Hindlimb muscle (tissue), 1 donor: Measurements from ENCODE around the gene CAPZB. TPM values are rescaled to one million over a fixed set of nuclear protein-coding genes. Genes with fewer than 3 reads are reported as not detected.

Experiments
- DNase-seq: peaks from one replicate; pipeline ENCODE4 v3.0.0-alpha.2; 2013
- polyA plus RNA-seq: library from polyadenylated mRNA; unstranded; fragments of 120-200 nt; gene quantifications from one replicate; pipeline ENCODE4 v1.2.1, GENCODE V29; 2013; ENCODE audit not compliant: insufficient read length

The CAPZB gene
- polyA plus RNA-seq, 1 donor: 285 TPM

DNA sequence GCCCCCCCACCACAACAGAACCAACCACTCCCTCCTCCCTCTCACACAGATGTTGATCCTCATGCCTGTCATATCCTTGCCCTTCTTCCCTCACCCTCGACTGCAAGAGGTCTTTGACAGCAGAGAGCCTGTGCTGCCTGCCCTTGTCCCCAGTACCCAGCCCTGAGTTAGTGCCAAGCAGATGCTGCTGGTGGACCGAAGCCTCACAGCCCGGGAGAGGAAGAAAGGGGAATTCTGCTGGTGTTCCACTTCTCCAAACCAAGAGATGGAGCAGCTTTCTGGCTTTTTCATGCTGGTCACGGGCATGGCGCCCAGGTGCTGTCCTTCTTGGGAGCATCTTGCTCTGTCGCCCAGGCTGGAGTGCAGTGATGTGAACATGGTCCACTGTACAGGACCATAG is 104.1 kb downstream of the CAPZB start:
- no peak for DNase-seq

DNA sequence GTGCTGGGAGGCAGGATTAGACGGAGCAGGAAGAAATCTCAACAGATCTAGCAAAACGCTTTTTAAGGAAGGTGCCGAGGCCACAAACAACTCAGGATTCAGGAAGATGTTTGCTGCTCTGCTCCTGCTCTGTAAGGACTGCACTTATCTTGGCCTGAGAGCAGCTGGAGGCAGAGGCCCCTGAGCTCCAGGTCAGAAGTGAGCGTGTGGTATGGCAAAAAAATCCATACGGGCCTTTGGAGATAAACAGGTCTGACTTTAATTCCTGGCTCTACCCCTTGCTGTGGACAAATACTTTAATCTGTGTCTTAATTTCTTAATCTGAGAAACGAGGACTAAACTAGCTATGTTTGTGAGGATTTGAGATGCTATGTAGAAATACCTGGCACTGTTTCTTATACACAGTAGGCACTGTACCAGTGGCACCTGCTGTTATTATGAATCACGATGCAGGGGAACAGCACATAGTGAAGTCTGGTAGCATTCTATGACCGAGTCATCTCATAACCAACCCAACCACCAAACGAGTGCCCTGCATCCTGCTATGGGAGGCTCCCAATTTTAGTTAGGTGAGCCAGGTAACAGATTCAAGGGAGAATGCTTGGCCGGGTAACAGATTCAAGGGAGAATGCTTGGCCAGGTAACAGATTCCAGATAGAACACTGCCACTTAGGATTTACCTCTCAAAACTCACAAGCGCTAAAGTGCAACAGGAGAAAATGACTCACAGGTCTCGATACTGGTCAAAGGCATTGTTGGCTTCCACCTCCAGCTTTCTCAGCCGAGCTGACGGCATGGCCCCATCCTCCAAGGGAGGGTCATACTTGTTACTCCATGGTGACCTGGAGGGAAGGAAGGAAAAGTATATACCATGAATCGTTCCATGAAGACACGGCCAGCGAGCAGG is 107.3 kb downstream of the CAPZB start:
- no peak for DNase-seq

DNA sequence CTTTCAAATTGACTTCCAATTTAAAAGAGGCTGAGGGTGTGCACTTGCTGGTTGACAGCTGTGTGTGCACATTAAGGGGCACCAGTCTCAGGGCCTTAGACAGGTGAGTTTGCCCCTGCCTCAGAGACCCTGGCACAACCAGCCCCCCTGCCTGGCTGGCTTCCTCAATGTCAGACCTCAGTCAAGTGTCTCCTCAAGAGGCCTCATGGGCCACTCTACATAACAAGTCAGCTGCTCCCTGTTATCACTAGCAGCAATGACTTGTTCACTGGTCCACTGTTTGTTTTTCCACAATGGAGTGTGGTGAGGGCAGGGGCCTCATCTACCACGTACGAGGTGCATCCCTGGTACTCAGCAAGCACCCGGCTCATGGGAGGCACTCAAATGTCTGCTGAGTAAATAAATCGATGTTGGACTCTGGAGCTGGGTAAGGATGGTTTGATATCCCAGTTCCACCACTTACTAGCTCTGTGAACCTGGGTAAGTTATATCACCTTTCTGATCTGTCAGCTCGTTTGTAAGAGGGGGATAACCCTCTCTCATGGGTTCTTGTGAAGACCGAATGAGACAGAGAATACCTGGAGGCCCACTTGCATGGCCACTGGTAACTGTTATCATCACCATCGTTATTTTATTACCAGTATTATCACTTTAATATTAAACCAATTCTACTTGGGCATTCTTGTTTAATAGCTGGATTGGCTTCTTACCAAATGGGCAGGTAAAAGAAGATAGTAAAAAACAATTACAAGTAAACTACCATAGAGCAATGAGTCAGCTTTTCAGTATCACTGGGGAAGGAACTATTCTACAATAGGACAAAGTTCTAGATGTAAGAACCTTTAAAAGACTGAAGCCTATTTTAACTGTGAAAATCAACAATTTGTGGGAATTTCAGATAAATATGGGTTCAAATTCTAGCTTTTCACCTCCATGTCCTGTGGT is 108.6 kb downstream of the CAPZB start:
- DNase-seq: no peak

DNA sequence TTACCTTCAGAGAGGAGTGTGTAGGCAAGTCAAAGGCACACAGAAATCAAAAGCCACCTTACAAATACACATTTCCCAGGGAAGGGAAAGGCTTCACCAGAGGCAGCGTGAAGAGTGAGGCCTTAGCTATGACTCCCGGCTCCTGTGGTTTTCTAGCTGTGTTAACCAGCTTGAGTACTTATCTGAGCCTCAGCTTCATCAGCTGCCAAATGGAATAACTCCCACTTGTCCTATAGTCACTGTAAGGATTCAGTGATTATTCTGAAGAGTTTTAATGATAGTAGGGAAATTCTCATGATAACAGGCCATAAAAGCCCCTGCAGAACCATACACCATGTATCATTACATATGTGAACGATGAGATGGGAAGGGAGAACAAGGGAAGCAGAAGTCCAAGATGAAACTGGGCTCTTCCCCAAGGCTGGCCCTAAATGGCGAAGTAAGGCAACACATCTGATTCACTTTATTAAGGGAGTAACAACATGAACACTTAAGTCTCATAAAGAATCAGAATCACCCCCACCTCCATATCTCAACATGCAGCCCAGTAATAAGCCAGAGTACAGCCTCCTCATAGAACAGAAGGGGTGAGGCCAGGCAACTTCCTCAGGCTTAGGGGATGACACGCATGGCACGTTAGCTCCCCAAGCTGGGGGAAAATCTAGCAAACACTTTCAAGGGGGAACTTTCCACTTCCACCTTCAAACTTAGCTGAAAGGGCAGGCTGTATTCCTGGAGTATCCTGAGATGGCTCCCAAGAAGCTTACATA is 109.5 kb downstream of the CAPZB start:
- no peak for DNase-seq

DNA sequence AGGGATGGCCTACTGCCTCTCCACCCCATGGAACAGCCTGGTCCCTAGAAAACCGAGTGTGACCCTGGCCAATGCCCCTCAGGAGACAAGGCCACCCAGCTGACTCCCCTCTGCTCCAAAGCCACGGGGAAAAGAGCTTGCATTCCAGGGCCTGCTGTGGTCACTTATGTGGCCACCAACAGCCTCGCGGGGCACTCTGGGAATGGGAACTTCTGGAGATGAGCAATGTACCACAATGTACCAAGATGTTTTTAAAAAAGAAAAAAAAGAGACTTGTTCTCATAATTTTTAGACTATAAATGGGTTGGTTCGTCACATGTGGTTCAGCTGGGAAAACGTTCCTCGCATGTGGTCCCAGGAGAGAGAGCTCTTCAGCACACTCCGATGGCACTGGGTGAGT is 110.4 kb downstream of the CAPZB start:
- no peak for DNase-seq

DNA sequence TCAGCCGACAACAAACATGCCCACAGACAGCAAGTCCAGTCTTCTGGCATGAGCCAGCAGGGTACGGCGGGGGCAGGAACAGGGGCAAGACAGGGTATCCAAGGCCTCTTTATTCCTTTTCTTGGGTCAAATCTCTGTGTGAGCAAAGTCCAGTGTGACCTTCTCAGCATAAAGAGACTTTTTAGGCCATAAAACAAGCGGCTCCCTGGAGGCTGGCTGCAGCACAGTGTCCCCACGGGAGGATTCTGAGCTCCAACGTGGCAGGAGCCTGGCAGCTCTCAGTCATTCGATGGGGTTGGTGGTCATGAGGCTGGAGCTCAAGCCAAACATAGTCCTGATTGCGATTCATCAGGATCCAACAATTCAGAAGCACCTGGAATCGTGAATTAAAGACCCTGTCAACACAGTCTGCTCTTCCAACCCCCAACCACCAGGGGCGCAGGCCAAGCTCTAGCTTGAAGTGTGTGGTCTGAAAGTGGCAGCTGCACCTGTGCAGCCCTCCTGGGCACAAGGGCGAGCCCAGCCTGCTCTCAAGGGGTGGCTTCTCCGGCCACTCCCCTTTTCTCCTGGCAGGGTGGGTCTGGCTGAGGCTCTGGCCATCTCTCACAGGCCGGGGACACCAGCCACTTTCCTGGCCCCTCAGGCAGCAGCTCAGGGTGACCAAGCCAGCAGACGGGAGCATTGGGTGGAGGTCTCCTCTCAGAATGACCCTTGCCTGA is 111.1 kb downstream of the CAPZB start:
- no peak for DNase-seq

DNA sequence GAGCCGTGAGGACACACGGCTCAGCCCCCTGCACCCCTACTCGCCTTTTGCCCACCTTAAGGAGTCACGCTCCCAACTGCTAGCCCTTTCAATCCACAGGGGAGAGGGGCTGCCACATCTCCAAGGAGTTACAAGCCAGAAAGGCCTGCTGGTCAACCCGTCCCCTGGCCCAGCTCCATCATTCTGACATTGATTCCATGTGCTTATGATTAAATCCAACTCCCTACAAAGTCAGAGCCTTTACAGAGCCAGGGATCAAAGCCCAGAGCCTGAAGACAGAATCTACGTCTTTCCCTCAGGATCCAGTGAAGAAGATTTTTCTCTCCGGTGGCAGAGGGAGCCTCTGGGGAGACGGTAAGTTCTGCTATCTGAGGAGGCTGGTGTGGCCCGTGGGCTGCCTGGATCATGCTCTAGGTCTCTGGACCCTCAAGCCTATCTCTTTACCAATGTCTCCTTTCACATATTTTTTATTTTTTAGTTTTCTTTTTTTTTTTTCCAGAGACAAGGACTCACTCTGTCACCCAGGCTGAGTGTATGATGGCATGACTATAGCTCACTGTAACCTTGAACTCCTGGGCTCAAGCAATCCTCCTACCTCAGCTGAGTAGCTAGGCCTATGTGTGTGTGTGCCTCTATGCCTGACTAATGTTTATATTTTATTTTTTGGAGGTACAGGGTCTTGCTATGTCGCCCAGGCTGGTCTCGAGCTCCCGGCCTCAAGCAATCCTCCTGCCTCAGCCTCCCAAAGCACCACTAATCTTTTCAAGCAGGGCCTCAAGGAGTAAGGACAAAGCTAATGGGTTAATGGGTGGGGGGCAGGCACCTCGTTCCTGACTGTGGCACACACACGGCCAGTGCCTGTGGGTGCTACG is 111.9 kb downstream of the CAPZB start:
- DNase-seq: no peak

DNA sequence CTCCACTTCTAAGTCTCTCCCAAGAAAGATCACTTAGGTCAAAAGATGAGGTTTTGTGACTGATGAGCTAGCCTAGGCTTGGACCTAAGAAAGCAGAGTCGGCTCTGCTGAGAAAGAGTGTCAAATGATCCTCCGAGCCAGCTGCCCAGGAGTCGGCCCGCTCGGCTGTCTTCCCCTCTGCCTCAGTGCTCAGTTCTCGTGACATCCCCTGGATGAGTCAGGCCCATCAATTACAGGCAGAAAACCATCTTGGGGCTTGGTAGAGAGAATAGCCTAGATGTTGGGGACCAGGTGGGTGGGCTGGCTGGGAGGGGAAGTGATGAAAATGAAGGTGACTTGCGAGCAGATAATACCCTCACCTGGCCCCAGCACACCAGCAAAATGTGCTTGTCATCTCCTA is 112.7 kb downstream of the CAPZB start:
- DNase-seq: no peak

DNA sequence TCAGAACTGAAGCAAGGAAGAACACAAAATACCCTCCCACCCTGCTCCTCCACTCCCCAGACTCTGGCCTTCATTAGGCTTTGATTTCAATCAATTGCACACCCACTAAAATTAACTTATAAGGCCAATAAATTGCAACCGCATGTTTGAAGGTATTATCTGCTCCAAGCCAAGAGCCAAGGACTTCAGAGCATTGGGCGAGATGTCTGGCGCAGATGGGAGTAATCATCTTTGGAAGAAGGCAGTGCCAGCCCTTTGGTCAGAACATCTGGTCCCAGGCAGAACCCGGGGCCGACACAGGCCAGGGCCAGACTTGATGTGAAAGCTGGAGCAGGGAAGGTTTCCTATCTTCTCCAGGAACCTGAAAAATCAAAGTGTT is 113.2 kb downstream of the CAPZB start:
- DNase-seq: no peak

DNA sequence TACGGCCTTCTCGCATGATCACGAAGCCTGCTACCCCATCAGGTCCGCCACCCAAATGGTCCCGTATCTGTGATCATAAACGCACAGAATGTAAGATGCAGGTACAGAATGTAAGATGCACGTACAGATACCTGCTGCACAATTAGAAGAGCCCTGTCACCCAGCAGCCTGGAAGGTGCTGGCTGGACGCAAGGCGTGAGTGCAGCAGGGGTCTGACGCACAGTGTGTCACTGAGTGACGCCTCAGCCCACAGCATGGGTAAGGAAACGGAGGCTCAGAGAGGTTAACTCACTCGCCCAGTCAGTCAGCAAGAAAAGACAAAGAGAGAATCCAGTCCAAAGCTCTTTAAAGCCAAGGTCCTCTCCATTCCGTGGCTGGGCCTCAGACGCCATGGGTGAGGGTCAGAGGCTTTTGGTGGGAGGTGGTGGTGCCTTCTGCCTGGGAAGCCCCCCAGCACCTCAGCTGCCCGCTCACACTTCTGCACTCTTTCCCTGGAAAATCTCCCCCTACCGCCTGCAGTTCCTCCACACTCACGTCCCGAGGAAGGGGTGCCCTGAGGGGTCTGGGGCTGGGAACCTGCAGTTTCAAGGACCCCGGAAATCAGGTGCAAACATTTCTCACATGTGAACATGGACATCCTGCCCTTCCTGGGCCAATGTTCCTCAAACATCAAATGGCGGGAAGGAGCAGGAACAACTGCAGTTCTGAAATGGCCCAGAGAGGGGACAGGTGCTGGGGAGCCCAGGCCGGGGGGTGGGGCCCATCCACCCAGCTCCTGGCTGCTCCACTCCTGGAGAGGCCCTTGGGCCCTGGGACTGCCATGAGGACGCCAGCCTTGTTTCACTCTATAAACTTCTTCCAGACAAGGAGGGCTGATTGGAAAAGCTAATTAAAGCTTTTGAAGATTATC is 113.9 kb downstream of the CAPZB start:
- no peak for DNase-seq

DNA sequence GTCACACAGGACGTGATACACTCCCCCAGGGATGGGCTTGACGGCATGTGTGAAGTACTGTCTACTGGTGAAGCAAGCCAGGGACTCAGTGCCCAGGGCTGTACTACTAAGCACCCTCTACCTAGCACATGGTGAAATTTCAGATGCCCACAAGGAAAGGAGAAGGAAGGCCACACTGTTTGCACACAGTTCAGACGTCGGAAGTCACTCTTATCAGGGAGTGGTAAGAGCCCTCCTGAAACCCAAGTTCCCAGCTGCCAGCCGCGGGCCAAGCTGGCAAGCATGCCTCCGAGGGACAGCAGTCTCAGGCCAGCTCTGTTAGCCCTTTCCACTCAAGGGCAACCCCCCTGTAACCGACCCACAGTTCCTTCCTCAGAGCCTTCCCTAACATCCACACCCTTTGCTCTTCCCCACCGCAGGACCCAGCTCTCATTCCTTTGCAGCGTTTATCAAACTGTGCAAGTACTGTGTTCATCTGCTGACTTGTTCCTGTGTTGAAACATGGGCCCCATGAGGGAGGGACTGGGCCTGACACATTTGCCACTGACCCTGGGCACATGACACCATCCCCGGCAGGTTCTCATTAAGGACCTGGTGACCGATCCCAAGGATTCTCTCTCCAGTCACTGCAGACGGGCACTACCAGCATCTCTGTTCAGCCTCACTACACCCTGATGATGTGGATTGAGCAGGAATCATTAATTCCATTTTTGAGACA is 114.7 kb downstream of the CAPZB start:
- no peak for DNase-seq

DNA sequence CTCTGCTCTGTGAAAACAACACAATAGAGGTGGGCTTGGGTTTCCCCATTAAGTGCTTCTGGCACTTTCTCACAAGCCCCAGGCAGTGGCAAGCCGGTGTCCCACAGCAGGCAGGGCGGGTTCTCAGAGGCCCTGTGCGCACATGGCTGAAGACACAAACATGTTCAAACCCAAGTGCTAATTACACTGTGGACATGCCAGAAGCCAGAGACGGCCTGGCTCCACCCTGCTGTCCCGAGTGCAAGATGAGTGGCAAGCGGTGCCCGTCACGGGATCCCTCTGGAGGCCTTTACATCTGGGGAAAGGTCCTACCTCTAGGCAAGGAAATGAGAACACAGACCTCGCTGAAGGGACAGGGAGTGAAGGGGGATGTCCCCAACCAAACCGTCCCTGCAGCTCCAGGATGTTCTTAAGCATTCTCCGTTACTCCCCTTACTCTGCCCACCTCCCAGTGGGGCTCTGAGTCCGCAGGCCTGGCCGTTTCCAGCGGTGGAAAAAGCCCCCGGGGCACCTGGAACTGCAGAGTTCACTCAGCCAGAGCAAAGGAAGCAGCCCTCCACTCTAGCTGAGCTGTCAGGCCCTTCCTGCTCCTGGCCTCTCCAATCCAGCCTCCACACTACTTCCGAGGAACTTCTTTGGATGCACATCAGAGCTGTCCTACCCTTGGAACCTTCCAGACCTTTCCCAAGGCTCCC is 115.8 kb downstream of the CAPZB start:
- DNase-seq: no peak

DNA sequence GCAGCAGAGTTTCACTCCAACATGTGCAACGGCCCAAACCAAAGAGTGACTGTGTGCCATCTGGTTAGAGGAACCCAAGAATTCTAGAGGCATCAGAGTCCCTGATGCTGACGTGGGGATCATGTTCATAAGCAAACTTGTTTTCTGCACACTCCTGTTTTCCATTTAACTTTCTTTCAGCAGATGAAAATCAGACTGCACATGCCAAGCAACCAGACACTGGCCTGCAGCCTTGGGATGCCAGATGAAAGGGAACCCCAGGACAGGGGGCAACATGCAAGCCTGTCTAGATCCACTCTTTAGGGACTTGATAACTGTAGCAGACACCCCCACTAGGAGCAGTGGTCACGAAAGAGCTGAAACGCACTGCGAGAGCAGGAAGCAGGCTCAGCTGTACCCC is 116.4 kb downstream of the CAPZB start:
- no peak for DNase-seq

DNA sequence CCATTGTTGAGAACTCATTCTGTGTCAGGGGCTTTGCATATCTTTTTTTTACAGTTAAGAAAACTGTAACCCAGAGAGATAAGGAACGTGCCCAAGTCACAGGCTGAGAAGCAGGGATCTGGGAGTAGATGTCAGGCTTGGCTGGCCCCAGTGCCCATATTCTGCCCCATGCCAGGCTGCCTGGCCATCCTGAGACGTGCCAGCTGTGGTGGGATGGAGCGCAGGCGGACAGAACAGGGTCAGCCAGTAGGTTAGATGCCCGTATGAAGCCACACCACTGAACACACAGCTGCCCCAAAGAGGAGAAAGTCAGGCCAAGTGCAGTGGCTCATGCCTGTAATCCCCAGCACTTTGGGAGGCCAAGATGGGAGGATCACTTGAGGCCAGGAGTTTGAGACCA is 117.3 kb downstream of the CAPZB start:
- no peak for DNase-seq

DNA sequence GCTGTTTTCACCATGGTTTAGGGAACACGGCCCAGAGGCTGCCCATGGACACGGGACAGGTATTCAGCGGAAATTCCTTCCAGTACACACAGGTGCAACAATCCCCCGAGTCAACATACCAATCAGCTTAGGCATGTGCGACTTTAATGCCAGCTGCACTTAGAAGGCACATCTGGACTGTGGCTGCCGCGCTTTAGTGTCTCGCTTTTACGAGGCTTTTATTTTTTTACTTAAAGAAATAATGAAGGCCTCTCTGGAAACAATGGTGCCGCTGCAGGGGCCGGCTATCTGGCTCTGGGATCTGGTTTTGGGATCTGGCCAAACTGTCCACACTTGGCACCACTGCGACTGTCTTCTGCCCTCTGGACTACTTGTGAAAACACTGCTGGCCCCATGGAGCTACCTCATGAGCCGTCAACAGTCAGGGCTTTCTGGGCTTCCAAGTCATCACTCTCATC is 117.7 kb downstream of the CAPZB start:
- no peak for DNase-seq

DNA sequence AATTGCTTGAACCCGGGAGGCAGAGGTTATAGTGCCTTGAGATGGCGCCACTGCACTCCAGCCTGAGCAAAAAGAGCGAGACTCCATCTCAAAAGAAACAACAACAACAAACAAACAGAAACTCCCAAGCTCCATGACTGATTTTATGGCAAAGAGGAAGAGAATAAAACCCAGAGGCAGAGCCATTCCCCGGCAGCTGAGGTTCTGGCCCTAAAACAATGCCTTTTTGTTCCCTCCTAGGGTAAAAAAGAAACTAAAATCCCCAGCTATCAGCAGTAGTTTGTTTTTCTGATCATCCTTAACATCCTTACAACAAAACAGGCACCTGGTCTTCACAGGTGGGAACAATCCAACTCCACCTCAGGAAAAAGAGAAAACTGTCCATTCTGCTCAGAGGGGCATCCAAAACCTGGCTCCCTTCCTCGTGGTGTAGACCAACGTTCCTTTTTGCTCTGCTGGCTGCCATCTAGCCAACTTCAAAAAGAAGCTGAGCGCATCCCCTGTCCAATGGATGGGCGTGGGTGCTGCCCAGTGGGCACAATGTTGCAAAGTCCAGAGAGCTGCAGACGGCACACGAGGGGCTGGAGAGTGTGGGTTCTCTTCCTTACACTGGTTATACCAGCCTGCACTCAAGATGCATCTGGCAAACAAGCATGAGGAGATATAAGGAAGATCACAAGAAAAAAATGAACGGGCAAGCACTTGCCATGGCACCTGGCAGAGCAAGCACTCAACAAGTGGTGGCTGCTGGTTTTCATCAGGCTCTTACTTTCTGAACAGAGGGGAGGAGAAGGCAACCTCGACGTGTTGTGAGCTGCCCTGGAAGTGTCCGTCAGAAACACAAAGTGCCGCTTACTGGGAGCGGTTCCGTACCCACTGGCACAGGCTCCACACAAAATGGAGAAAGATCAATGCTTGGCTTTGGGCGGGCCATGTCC is 118.5 kb downstream of the CAPZB start:
- no peak for DNase-seq

DNA sequence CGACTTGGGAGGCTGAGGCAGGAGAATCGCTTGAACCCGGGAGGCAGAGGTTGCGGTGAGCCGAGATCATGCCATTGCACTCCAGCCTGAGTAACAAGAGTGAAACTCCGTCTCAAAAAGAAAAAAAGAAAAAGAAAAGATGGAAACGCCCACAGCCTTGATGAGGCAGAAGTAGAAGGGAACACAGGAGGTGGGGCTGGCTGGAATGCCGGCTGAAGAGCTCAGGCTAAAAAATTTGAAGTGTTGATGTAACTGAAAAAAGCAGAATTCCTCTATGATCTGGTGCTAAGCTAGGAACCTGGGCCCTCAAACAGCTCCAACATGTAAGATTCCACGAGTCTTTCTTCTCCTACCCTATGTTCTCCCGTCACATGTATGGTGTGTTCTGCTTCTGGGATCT is 119.6 kb downstream of the CAPZB start:
- DNase-seq: no peak
